Peyer's patch (tissue), 4 donors: Measurements from ENCODE around the gene NOL9. TPM values are rescaled to one million over a fixed set of nuclear protein-coding genes. Genes with fewer than 3 reads are reported as not detected.

Experiments
- DNase-seq, 3 donors: peaks; one replicate each; pipeline ENCODE4 v3.0.0-alpha.2; 2017 to 2019
- H3K27ac ChIP-seq, 4 donors: fragments of 200-600 bp; sonication (generic); one replicate each; pipeline ENCODE4 v1.5.1; 2016 to 2019
- H3K27me3 ChIP-seq, 2 donors: fragments of 200-600 bp; sonication (generic); one replicate each; pipeline ENCODE4 v1.5.1; 2019
- H3K36me3 ChIP-seq, 3 donors: fragments of 200-600 bp; sonication (generic); one replicate each; pipeline ENCODE4 v1.5.1; 2016 to 2019
- H3K4me1 ChIP-seq, 4 donors: fragments of 200-600 bp; sonication (generic); one replicate each; pipeline ENCODE4 v1.5.1; 2016 to 2019
- H3K4me3 ChIP-seq, 4 donors: fragments of 200-600 bp; sonication (generic); 1 replicate in 3 of 4; 2 replicates in 1 of 4; pipeline ENCODE4 v1.5.1; 2016 to 2019; ENCODE audit warnings: mild to moderate bottlenecking in 1 of 4
- H3K9me3 ChIP-seq, 4 donors: fragments of 200-600 bp; sonication (generic); one replicate each; pipeline ENCODE4 v1.5.1; 2016 to 2019; ENCODE audit warnings: mild to moderate bottlenecking in 1 of 4
- CTCF ChIP-seq, 6 experiments: fragments of 450-650 bp in 4 of 6; fragments of 200-600 bp in 2 of 6; sonication (generic) in 1 of 6; IDR thresholded peaks; one replicate each; pipeline ENCODE4 v1.5.1; 2017 to 2019; ENCODE audit warnings: antibody characterized with exemption in 6 of 6, mild to moderate bottlenecking in 3 of 6, moderate library complexity in 1 of 6
- POLR2A ChIP-seq, 2 donors: fragments of 450-650 bp; IDR thresholded peaks; one replicate each; pipeline ENCODE4 v1.5.1; 2017; ENCODE audit warnings: antibody characterized with exemption in 2 of 2, mild to moderate bottlenecking in 2 of 2, moderate library complexity in 2 of 2
- total RNA-seq, 4 donors: library from RNA; depleted of rRNA; stranded (reverse); fragments of >200 nt; gene quantifications; one replicate each; pipeline ENCODE4 v1.1.0, GENCODE V29; 2016

NOL9 gene
- total RNA-seq, 4 donors from 2014 or later, result 19.0 to 28.0 (median 22.5) TPM

- Histone ChIP-seq H3K4me3 (no peak overlapping the region), H3K27ac (no peak overlapping the region)
- TF ChIP-seq POLR2A (IDR thresholded peaks at IDR 0.05), result no peak
- TF ChIP-seq CTCF (IDR thresholded peaks at IDR 0.05), result no peak
These were observed 52.1 kb downstream of the NOL9 start for GRCh38 chr1:6502000-6502891.

GRCh38 chr1:6501279-6501813 lies 53.0 kb downstream of the NOL9 start:
- peaks cover 0 to 14% (median 4%) of the 10 kb centered on the region in 4 donors for H3K4me1 ChIP-seq
- no peak overlapping the region for H3K4me3 ChIP-seq
- no peak overlapping the region for H3K27ac ChIP-seq
- H3K9me3 ChIP-seq, result no peaks in the 10 kb centered on the region
- no peaks in the 10 kb centered on the region for H3K36me3 ChIP-seq
- H3K27me3 ChIP-seq, result no peaks in the 10 kb centered on the region
- no peak for DNase-seq
- TF ChIP-seq CTCF (IDR thresholded peaks at IDR 0.05), result no peak
- TF ChIP-seq POLR2A (IDR thresholded peaks at IDR 0.05), result no peak

More at GRCh38 chr1:6502000-6502891, 52.1 kb downstream of the NOL9 start:
- Histone ChIP-seq H3K4me1 (peaks cover 0 to 9% (median 4%) of the 10 kb centered on the region in 4 donors), H3K9me3 (no peaks in the 10 kb centered on the region), H3K27me3 (no peaks in the 10 kb centered on the region), H3K36me3 (no peaks in the 10 kb centered on the region)
- peak in 1 of 3 donors; percentile 56 for DNase-seq

DNA sequence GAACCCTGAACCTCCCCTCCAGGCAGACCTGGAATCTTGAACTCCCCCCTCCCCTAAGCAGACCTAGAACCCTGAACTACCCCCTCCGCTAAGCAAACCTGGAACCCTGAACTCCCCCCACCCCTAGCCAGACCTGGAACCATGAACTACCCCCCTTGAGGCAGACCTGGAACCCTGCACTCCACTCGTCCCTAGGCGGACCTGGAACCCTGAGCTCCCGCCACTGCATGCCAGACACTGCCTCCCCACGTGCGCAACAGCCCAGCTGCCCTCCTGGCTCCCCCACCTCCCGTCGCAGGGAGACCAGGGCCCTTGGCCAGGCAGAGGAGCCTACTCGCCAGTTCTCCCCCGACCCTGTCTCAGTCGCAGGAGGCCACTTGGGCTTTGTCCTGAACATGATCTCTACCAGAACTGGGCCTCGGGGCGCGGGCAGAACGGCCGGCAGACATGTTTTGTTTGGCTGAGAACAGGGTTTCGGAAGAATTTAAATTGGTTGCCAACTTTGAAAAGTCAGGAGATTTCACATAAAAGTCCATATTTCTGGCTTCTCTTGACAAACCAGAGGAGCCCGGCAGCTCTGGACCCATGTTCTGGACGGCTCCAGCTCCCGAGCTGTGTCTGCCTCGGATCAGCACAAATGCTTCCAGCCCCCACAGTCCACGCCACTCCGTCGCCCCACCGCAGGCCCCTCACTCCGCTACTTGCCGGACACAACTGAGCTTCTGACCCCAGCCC lies 53.6 kb downstream of the NOL9 start:
- H3K4me3 ChIP-seq, result no peak overlapping the region
- TF ChIP-seq CTCF (IDR thresholded peaks at IDR 0.05), result no peak
- TF ChIP-seq POLR2A (IDR thresholded peaks at IDR 0.05), result no peak
- DNase-seq, result no peak
- no peaks in the 10 kb centered on the region for H3K9me3 ChIP-seq
- H3K36me3 ChIP-seq, result no peaks in the 10 kb centered on the region
- H3K4me1 ChIP-seq, result peaks cover 0 to 14% (median 4%) of the 10 kb centered on the region in 4 donors
- no peak overlapping the region for H3K27ac ChIP-seq
- H3K27me3 ChIP-seq, result no peaks in the 10 kb centered on the region

DNA sequence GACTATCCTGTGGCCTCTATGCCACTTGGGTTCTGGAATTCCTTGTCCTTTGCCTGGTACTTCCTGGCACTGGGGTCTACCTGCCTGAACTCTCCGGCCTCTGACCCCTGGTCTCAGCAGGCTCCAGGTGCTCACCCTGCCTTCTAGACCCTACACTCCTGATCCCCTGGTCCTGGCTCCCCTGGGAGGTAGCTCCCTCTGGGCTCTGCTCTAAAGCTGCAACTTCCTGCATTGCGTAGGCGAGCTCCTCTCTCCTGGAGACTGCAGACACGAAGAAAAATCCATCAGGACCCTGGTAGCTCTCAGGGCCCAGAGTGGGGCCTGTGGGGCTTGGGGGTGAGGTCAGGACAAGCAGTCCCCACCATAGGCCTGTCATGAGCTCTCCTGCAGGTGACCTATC lies 55.0 kb downstream of the NOL9 start:
- Histone ChIP-seq H3K9me3 (no peaks in the 10 kb centered on the region), H3K27ac (no peak overlapping the region), H3K27me3 (no peaks in the 10 kb centered on the region), H3K4me3 (no peak overlapping the region), H3K36me3 (no peaks in the 10 kb centered on the region), H3K4me1 (peaks cover 0 to 14% (median 4%) of the 10 kb centered on the region in 4 donors)
- DNase-seq, result no peak
- TF ChIP-seq POLR2A (IDR thresholded peaks at IDR 0.05) (no peak), CTCF (IDR thresholded peaks at IDR 0.05) (no peak)

DNA sequence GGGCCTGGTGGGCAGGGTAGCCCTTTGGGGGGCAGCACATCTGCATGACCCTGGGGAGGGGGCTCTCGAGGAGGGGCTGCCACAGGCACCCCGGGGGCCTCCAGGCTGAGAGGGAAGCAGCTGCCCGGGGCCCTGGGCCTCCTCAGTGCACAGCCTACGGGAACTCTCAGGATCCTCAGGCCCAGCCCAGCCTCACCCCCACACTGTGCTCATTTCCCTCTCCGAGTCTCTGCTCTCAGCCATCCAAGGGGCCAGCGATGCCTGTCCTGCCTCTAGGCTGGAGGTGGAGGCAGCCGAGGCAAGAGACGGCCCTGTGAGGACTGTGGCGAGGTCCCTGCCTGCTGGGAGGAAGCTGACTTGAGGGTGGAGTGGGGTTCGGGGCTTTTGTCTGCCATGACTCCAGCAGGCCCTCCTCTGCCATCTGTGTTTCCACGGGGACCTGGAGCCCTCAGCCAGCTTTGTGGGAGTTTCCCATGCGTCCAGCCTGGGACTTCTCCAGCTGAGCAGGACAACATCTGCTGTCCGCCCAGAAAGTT lies 55.7 kb downstream of the NOL9 start:
- no peak overlapping the region for H3K27ac ChIP-seq
- DNase-seq, result no peak
- no peak for TF ChIP-seq POLR2A (IDR thresholded peaks at IDR 0.05)
- TF ChIP-seq CTCF (IDR thresholded peaks at IDR 0.05), result no peak
- peaks cover 0 to 14% (median 4%) of the 10 kb centered on the region in 4 donors for H3K4me1 ChIP-seq
- no peaks in the 10 kb centered on the region for H3K27me3 ChIP-seq
- no peaks in the 10 kb centered on the region for H3K36me3 ChIP-seq
- H3K9me3 ChIP-seq, result no peaks in the 10 kb centered on the region
- no peak overlapping the region for H3K4me3 ChIP-seq
